RWPE1 (cell line): ENCODE measurements around the gene REG4.
"Not testable (repeated sequence)": the region's sequence is repeated elsewhere in the genome, so short reads cannot be mapped to it uniquely, and the experiment has no call there.

Experiments
- CTCF ChIA-PET: fragments of 350-600 bp; sonication (Branson Sonifier 250); formaldehyde crosslinking; extraction: SDS; loops from one replicate; lab custom pipeline; 2021; lab: Yijun Ruan, JAX
- POLR2A ChIA-PET: fragments of 400-600 bp; formaldehyde crosslinking; extraction: SDS; loops from one replicate; lab custom pipeline; 2020; ENCODE audit warnings: antibody characterized with exemption; ENCODE audit not compliant: low non-redundant PET; lab: Yijun Ruan, JAX
- DNase-seq: peaks from one replicate; pipeline ENCODE4 v3.0.0; 2012; ENCODE audit warnings: low spot score
- H3K27ac ChIP-seq: fragments of 450-650 bp; 2 replicates; pipeline ENCODE4 v1.5.1; 2017
- CTCF ChIP-seq: fragments of 450-650 bp; conservative IDR thresholded peaks from 2 replicates; pipeline ENCODE4 v1.5.1; 2017; ENCODE audit warnings: low read depth, mild to moderate bottlenecking

Gene REG4

GRCh38 chr1:119840745-119841144 is 29.5 kb upstream of the REG4 start:
- no peak for TF ChIP-seq CTCF
- POLR2A ChIA-PET = no interaction called here
- H3K27ac ChIP-seq = no peak overlapping the region
- DNase-seq = no peak
- CTCF ChIA-PET = no interaction called here

- no peak for DNase-seq
- POLR2A ChIA-PET = no interaction called here
- TF ChIP-seq CTCF = no peak
- H3K27ac ChIP-seq = no peak overlapping the region
- CTCF ChIA-PET = no interaction called here
Measured at GRCh38 chr1:119838236-119838635, 27.0 kb upstream of the REG4 start.

GRCh38 chr1:119834990-119835389 is 23.7 kb upstream of the REG4 start:
- no peak for DNase-seq
- TF ChIP-seq CTCF = no peak
- no peak overlapping the region for H3K27ac ChIP-seq
- ChIA-PET POLR2A (no interaction called here), CTCF (no interaction called here)

- TF ChIP-seq CTCF = no peak
- no peak for DNase-seq
- H3K27ac ChIP-seq = no peak overlapping the region
- POLR2A ChIA-PET = no interaction called here
- CTCF ChIA-PET = no interaction called here
Measured at GRCh38 chr1:119831027-119831426, 19.8 kb upstream of the REG4 start.

GRCh38 chr1:119829625-119830024 is 18.4 kb upstream of the REG4 start:
- ChIA-PET POLR2A (no interaction called here), CTCF (no interaction called here)
- H3K27ac ChIP-seq = no peak overlapping the region
- TF ChIP-seq CTCF = no peak
- no peak for DNase-seq

GRCh38 chr1:119829006-119829405 is 17.7 kb upstream of the REG4 start:
- POLR2A ChIA-PET, DNase-seq, CTCF ChIA-PET, H3K27ac ChIP-seq: not testable (repeated sequence)

- TF ChIP-seq CTCF = no peak
- POLR2A ChIA-PET = no interaction called here
- CTCF ChIA-PET = no interaction called here
- DNase-seq = no peak
- no peak overlapping the region for H3K27ac ChIP-seq
Measured at GRCh38 chr1:119828266-119828665, 17.0 kb upstream of the REG4 start.
